K562 (cell line): Measurements from ENCODE around the gene MFSD11. TPM values are rescaled to one million over a fixed set of nuclear protein-coding genes. Genes with fewer than 3 reads are reported as not detected.

Source experiments
- ARID3B ChIP-seq: fragments of 250-450 bp; sonication (Bioruptor Pico); IDR thresholded peaks from 2 replicates; pipeline ENCODE4 v1.4.0; 2020; ENCODE audit warnings: borderline replicate concordance
- ETV1 ChIP-seq: fragments of 450-650 bp; conservative IDR thresholded peaks from 2 replicates; pipeline ENCODE4 v1.6.1; 2016; ENCODE audit warnings: missing genetic modification characterization, control low read depth, low read depth, missing compliant biosample characterization
- MXI1 ChIP-seq: IDR thresholded peaks from 2 replicates; pipeline ENCODE4 v1.6.1; 2011; ENCODE audit warnings: low read depth, mild to moderate bottlenecking, improper control_type of control experiment, low read length
- MYC ChIP-seq, 2 experiments: fragments of 250-450 bp in 1 of 2; sonication (Bioruptor Pico) in 1 of 2; IDR thresholded peaks; 2 replicates each; pipeline versions ENCODE4 v1.5.1 to v1.6.1; 2012 to 2021; ENCODE audit warnings: low read depth in 2 of 2, borderline replicate concordance in 1 of 2, improper control_type of control experiment in 1 of 2, low read length in 1 of 2, mild to moderate bottlenecking in 1 of 2, moderate library complexity in 1 of 2
- NFRKB ChIP-seq: fragments of 450-650 bp; IDR thresholded peaks from 2 replicates; pipeline ENCODE4 v1.6.1; 2016; ENCODE audit warnings: low read depth
- REST ChIP-seq, 2 experiments: fragments of 450-650 bp; formaldehyde crosslinking in 1 of 2; IDR thresholded peaks; 2 replicates each; pipeline versions ENCODE4 v1.4.0 to v1.6.1; 2014 to 2020; ENCODE audit warnings: mild to moderate bottlenecking in 2 of 2, borderline replicate concordance in 1 of 2, low read depth in 1 of 2
- polyA plus RNA-seq, 8 experiments: library from polyadenylated mRNA; depleted of rRNA in 4 of 8; stranded (reverse) in 5 of 8; unstranded in 3 of 8; fragments of >200 nt; fragmentation: Nextera tagmentation in 2 of 8; fragmentation: Illumina TruSeq in 1 of 8; extraction: Ambion mirVana in 2 of 8; extraction: Trizol in 1 of 8; gene quantifications; 2 replicates each; pipeline versions ENCODE4 v1.2.1 to v1.2.3, GENCODE V29; 2011 to 2014; ENCODE audit warnings: inconsistent platforms in 1 of 8, missing spikeins in 1 of 8
- total RNA-seq, 7 experiments: library from RNA; depleted of rRNA in 6 of 7; stranded (reverse); fragments of >200 nt in 6 of 7; fragmentation: Illumina TruSeq in 2 of 7; extraction: Trizol in 2 of 7; gene quantifications; 2 replicates each; pipeline versions ENCODE4 v1.2.1 to v1.2.3, GENCODE V29; 2011 to 2021; ENCODE audit warnings: low replicate concordance in 1 of 7

The MFSD11 gene
- total and polyA plus RNA-seq, 9 of the 15 experiments (the other 6 are each of a cell fraction or from before 2014, with no cell fraction given) = 14.4 to 24.5 (median 19.9) TPM

GRCh38 chr17:76725580-76726230 lies 12.2 kb upstream of the MFSD11 start (continued):
- peak; percentile 77 for TF ChIP-seq MYC (IDR thresholded peaks at IDR 0.05; ENCODE audit: low read depth, low read length)
- no peak for TF ChIP-seq MYC (CRISPR knock-in tag; IDR thresholded peaks at IDR 0.05; ENCODE audit: borderline replicate concordance, low read depth)
- no peak for TF ChIP-seq ARID3B (CRISPR knock-in tag)
- no peak for TF ChIP-seq REST (IDR thresholded peaks at IDR 0.05; ENCODE audit: borderline replicate concordance)
- TF ChIP-seq REST (CRISPR knock-in tag; IDR thresholded peaks at IDR 0.05; ENCODE audit: low read depth) = 0 out of 2 replicates have a peak, but pooled peaks have one; percentile 22
- 0 out of 2 replicates have a peak, but pooled peaks have one; percentile 25 for TF ChIP-seq NFRKB
- peak; percentile 69 for TF ChIP-seq MXI1
- no peak for TF ChIP-seq ETV1 (tag)
